OCI-M2 (cell line): ENCODE data around the gene KDM8.

Source experiments
- DNase-seq: peaks from one replicate; lab custom pipeline; 2025; ENCODE audit not compliant: unreplicated experiment; lab: John Stamatoyannopoulos, UW

Gene KDM8

DNA sequence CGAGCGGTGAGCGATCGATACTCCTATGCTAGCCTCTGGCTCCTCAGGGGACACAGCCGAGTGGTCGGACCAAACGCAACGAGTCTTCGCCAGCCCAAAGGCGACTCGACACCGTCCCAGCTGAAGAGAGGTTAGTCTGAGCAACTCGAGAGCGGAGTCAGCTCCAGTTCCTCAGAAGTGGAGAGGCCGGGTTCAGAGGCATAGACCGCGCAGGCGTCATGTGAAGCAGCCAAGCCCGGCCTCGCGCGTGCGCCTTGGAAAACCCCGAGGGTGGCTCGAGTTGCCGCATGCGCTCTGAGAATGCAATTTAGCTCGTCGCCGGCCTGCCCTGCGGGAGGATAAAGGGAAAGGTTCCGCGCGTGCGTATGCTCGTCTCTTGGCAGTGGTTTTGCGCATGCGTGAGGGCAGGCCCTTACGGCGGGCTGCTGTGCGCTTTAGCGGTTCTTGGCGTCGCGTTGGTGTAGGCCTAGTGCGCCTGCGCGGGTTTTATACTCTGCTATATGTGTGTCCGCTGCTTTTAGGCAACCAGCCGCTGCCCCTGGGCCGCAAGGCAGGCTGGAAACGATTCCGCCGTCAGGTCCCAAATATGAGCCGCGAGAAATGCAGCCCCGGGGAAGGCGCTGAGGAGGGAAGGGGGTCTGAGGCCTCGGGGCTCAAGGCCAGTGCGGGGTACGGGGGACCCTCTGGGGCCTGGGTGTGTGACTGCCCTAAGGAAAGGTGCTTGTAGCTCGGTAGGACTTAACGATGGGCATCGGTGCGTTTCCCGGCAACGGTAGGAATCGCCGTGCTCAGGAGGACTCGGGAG, at the start of gene KDM8:
Gene KDM8 (plus strand): TSS at position 20 of the 805 bp plus-strand sequence. CDS start 6,598 bp downstream, outside the sequence.
- peak; percentile 97 for DNase-seq

DNA sequence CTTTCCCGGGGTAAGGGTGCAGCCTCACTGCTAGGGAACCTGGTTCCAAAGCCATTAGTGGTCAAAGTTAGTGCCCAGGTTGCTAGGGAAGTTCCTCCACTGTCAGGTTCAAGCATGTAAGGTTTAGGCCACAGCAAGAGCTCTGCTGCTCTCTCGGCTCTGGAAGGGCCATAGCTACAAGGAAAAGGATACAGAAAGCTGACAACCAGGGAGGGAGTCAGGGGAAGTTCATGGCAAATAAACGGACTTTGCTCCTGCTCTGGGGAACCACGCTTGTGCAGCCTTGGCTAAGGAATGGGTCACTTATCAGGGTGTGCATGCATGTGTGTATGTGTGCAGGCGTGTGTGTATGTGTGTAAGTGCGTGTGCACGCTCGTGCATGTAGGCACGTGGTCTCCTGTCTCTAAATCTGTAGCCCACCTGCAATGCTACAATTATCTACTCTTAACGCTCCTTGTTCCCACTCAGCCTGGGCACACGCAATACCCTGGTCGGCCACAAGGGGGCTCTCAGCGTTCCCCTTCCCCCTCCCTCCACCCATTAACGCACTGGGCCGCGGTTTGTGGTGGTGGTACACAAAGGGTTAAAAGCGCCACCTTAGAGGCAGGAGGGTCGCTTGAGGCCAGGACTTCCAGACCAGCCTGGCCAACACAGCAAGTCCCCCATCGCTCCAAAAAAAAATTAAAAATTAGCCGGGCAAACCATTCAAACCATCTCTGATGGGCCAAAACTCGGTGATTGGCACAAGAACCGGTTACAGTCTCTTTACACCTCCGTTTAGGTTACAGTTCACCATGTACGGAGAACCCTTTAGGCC, 48.4 kb upstream of the KDM8 start:
- no peak for DNase-seq

DNA sequence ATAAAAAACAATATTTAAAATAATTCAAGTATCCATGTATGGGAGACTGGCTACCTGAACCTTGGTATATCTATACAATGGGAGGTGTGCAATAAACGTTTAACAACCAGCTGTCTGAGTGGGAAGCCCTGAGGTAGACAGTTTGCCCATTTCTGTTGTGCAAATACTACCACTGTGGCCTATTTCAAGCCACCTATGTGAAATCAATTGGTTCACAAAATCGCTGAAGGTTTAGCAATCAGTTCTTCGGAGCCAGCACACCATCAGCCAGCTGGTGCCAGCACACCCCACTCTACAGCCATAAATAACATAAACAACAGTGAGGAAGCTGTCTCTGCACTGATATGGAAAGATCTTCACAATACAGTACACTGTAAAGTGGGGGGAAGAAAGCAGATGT, 46.7 kb upstream of the KDM8 start:
- DNase-seq = no peak

DNA sequence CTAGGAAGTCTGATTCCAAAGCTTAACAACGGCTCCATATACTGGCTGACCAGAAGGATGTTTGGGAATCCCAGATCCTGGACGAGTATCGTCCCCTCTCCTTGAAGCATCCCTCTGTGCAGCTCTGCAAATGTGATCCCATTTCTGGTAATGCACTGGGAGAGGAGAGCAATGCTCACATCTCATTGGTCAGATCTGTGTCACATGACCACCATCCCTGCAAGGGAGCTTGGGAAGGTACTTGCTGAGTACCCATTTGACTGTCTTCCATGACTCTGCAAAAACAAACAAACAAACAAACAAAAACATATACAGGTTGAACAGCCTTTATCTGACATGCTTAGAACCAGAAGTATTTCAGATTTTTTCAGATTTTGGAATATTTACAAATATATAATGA, 41.9 kb upstream of the KDM8 start:
- DNase-seq = no peak

DNA sequence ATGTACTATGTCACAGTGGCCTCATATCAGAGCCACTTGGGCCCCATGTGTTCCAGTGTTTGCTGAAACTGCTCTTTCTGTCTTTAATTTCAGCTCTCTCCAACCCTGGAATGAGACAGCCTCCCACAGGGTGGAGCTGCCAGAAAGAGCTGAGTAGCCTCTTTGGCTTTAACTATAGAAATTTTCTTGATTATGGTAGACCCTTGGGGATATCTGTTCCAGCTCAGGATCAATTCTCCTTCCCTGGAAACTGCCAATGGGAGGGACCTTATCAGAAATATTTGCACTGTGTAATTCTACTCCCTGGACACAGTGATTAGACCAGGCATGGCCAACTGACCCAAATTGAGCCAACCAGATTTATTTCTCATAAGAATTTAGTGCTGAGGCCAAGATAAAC, 39.0 kb upstream of the KDM8 start:
- DNase-seq = no peak

DNA sequence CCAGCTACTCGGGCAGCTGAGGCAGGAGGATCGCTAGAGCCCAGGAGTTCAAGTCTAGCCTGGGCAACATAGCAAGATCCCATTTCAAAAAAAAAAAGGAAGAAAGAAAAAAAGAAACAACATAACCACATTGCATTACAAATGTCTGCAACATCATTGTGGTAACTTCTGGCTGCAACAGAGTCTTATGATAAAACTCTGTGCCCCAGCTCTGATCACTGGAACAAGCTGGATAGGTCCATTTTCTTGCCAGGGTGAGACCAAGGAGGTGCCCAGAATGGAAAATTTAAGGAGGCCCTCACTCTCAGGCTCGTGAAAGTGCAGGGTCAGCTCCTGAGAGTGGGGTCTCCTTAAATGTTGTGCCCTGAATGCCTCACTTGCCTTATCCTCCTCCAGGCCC, 37.8 kb upstream of the KDM8 start:
- DNase-seq = no peak

DNA sequence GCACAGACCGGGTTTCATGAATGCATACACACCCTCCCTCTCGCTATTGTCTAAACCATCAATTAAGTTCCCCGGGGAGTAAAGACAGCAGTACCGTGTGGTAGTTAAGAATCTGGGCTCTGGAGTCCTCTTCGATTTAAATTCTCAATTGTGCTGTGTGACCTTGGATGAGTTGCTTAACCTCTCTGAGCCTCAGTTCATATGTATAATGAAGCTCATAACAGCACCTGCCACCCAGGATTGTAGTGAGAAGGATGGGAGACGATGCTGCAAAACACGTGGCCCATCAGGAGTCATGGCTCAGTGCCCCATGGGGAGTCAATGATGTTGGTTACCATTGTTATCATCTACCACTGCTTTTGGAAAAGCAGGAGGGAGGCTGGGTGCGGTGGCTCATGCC, 34.5 kb upstream of the KDM8 start:
- DNase-seq = no peak

DNA sequence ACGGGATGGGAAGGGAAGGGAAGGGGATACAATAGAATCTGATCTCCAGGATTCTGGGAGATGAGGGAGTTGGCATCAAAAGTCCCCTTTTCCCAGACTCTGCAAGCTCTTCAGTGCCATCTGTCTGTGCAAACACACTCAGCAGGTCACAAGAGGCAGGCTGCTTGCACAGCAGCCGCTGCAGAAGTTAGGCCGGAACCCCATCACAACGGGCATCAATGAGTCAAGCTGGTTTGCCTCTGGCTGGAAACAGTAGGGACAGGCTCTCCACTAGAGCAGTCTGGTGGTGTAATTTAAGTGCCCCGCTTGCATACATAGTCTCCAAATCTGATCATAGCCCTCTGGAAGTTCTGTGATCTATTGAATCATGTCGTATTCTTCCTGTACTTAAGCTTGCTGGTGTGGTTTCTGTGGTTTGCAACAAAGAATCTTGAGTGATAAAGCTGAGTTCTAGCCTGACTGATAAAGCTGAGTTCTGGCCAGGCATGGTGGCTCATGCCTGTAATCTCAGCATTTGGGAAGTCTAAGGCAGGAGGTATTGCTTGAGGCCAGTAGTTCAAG, 33.7 kb upstream of the KDM8 start:
- DNase-seq = no peak

DNA sequence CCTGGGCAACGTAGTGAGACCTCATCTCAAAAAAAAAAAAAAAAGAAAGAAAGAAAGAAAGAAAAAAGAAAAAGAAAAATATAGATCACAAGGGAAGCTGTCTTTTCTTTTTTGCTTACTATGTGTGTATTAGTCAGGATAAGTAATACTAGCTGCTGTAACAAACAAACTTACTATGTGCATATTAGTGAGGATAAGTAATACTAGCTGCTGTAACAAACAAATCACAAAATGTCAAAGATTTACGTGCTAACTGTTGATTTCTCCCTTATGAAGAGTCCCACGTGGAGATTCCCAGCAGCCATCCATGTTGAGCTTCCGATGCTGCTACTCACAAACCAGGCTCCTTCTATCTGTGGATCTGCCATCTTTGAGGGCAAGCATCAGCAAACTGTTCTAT, 31.7 kb upstream of the KDM8 start:
- DNase-seq = no peak

DNA sequence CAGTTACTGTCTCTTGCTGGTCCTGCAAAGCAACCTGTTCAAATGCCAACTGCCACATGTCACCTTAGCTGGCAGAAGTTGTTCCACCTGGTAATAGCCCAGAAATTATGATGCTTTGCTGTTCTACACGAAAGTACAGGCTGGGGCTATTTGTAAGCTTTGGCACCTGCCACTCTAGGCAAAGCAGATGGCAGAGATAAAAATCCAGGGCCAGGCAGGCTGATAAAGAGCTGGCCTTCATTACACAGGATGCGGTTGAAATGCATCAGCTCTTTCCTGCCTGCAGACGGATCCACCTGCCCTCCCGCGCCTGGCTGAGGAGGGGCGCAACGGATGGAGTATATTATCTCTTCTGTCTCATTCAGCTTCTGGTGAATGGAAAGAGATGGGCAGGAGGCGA, 29.3 kb upstream of the KDM8 start:
- DNase-seq = no peak

DNA sequence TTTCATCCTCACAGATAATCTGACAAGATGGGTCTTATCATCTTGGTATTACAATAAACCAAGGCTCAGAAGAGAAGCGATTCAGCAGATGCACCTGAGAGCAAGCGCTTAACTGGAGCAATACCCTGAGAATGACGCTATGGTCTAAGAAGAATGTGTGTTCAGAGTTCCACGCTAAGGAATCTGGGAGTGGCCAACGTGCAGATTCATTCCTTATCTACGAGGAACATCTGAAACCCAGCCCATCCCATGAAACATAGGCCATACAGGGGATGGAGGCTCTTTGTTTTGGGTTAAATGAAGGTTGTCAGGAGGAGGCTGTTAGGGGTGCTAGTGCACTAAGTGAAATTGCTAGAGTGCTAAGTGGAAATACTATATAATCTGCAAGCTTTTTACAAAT, 28.5 kb upstream of the KDM8 start:
- no peak for DNase-seq

DNA sequence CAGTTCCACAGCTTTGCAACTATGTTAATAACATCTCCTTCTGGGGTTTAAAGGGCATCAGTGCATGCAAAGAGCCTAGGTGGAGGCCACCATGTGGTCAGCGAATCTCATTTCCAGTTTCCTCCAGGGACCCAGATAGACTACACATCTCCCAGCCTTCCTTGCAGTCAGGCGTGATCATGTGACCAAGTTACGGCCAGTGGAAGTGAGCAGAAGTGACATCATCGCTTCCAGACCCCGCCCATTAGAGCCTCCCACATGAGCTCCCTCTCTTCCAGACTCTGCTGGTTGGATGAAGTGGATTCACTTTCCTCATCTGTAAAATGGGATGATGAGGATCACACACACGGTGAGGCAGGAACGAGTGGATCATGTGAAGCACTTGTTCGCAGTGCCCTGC, 27.4 kb upstream of the KDM8 start:
- DNase-seq = no peak

DNA sequence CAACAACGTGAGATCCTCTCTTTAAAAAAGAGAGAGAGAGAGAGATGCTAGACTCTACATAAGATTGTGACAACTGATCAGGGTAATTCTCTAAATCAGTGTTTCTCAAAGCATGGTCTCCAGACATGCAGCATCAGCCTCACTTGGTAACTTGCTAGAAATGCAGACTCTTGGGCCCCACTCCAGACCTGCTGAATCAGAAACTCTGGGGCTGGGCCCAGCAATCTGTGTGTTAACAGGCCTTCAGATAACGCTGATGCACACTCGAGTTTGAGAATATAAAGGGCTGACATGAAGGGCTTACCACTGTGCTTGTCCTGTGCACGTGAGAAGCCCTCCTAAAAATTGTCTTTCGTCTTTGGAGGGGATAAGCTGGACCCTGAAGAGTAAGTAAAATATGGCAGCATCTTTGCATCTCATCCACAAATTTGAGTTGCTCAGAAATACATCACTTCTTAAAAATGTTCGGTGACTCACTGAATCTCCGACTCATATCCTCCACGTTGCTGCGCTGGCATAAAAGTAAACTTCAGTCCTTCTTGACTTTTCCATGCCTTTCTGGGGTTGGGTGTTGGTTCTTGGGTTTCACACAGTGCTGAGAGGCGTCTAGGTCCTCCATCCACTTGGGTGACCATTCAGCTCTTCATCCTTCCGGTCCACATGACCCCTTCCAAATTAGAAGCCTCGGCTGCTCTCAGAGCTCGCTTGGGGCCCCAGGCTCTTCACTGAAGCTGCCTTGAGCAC, 26.1 kb upstream of the KDM8 start:
- DNase-seq = no peak

DNA sequence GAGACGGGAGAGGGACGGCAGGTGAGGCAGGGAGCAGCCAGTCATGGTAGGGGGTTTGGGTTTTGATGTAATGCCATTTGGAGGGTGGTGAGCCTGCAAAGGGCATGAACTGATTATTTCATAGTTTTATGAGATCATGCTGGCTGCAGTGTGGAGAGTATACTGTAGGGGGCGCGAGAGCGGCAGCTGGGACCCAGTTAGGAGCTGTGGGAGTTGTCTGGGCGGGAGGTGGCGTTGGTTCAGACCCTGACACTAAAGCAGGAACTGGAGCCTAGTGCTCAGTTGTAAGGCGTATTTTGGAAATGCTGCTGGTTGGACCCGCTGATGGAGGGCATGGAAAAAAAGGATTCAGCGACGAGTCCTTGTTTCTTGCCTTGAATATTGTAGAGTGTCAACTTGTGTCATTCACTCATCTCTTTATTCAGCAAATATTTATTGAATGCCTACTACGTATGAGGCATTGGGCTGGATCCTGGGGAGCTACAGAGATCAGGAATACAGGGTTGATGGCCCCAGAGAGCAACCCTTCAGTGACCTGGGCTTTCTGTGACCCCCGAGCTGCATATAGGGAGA, 23.7 kb upstream of the KDM8 start:
- DNase-seq = no peak

DNA sequence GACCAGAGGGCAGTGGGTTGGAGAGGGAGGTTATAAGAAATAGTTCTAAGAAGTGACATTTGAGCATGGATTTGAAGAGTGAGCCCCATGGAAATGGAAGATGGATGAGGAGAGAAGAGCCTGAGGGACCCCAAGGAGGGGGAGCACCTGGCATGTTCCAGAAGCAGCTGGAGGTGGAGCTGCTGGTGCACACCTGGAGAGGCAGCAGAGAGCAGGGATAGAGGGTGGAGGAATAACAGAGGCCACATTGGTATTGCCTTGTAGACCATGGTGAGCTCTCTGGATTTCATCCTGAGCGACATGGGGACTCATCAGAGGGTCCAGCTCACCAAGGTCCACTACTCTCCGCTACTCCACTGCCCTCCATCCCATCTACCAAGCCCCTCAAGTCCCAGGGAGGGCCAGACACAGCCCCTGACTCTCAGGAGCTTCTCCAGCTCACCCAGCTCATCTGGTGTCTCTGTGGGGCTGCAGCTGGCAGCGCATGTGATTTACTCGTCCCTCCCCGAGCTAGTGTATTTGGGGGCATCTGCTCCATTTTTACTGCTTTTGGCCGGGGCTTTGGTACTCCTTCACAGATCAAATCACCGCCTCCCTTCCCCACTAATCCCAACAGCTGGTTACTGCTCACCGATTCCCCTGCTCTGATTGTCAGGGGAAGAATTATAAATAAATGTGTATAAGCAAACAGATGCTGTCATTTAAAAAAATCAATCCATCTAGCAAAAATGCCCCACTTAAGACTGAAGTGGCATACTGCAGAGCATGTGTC, 22.1 kb upstream of the KDM8 start:
- DNase-seq = no peak

DNA sequence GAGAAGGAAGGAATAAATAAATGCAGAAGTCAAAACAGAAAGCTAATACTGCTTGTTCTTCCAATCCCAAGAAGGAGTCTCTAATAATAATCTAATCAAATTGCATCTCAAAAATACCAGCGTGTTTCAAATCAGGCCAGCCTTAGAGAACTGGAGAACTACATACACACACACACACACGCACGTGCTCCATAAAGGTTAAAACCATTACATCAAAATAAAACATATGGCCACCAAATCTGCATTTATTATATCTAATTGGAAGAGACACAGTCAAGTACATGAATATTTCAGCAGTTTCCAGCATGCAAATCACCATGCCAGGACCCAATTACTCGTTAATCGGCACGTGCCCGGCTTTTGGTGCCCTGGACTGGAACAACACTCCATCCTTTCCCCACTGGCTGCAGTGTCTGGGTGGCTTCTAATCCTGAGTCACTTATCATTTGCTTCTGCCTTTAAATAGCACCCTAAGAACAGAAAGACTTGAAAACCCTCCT, 20.4 kb upstream of the KDM8 start:
- no peak for DNase-seq

DNA sequence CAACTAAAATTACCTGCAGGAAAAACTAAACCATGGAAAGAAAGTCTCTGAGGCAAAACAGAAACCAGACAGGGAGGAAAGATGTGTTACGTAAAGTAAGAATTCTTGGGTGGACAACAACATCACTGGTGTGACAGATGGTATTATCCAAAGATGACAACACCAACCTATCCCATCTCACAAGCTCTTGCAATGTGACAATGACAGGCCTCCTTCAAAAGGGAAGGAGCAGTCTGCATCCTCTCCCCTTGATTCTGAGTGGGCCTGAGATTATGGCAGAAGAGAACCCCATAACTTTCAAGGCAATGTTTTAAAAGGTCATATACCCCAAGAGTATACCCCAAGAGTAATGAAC, 17.6 kb upstream of the KDM8 start:
- no peak for DNase-seq

DNA sequence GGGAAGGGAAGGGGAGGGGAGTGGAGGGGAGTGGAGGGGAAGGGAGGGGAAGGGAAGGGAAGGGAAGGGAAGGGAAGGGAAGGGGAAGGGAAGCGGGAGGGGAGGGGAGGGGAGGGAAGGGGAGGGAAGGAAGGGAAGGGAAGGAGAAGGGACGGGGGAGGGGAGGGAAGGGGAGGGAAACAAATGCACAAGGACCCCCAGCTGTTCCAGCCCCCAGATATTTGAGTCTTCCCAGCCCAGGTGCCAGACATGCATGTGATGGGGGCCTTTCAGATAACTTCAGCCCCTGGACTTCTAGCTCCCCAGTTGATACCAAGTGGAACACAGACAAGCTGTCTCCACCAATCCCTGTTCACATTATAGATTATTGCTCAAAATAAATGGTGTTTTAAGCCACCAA, 14.7 kb upstream of the KDM8 start:
- no peak for DNase-seq

DNA sequence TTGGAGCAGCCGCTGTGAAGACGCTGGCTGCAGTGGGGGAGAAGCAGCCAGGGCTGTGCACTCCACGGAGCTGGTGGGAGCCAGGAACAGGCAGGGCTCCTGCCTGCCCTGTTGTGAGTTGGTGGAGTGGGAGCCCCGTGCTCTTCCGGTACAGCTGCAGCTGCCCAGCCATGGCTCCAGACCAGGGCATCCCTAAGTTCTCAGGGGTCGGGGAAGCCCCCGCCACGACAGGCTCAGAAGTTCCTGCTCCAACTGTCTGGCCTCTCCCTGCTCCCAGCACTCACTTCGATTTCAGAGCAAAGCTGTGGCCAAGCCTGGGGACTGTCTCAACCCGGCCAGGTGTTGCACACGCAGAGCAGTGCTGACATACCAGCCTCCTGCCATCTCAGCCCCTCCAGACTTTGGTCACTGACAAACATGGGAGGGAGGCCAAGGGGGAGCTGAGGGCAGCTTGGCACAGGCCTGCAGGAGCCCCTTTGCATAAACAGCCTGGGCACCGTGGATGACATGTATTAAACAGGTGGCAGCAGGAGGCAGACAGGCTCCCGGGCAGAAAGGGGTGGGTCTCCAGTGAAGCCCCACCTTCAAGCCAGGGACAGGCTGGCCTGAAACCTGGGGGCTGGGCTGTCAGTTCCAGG, 13.9 kb upstream of the KDM8 start:
- no peak for DNase-seq
